GM18909 (cell line): Measurements from ENCODE around the gene SOX5.
"Not testable (repeated sequence)": the region's sequence is repeated elsewhere in the genome, so short reads cannot be mapped to it uniquely, and the experiment has no call there.

Source experiments
- ATAC-seq: cut with Tn5 transposase; IDR thresholded peaks from one replicate; pipeline ENCODE4 v1.9.1; 2021; ENCODE audit warnings: mild to moderate bottlenecking; ENCODE audit not compliant: unreplicated experiment, poor library complexity

SOX5 gene

GRCh38 chr12:23763724-23764123 lies 185.7 kb downstream of the SOX5 start:
- no peak for ATAC-seq

GRCh38 chr12:23760495-23760894 lies 189.0 kb downstream of the SOX5 start:
- no peak for ATAC-seq

GRCh38 chr12:23758608-23759007 lies 190.9 kb downstream of the SOX5 start:
- ATAC-seq: no peak

GRCh38 chr12:23757541-23757962 lies 191.9 kb downstream of the SOX5 start:
- ATAC-seq: no peak

GRCh38 chr12:23756416-23756815 lies 193.1 kb downstream of the SOX5 start:
- no peak for ATAC-seq

- ATAC-seq: no peak
These were observed 195.7 kb downstream of the SOX5 start for GRCh38 chr12:23753628-23754365.

- no peak for ATAC-seq
These were observed 197.2 kb downstream of the SOX5 start for GRCh38 chr12:23752245-23752644.

- ATAC-seq: no peak
These were observed 197.8 kb downstream of the SOX5 start for GRCh38 chr12:23751641-23752040.

- ATAC-seq: no peak
These were observed 198.5 kb downstream of the SOX5 start for GRCh38 chr12:23750923-23751322.

- no peak for ATAC-seq
These were observed 204.8 kb downstream of the SOX5 start for GRCh38 chr12:23744696-23745095.

- no peak for ATAC-seq
These were observed 206.9 kb downstream of the SOX5 start for GRCh38 chr12:23742574-23742973.

GRCh38 chr12:23731493-23731892 lies 218.0 kb downstream of the SOX5 start:
- ATAC-seq: no peak

GRCh38 chr12:23731035-23731434 lies 218.4 kb downstream of the SOX5 start:
- no peak for ATAC-seq

- no peak for ATAC-seq
These were observed 220.1 kb downstream of the SOX5 start for GRCh38 chr12:23729359-23729758.

GRCh38 chr12:23726646-23727045 lies 222.8 kb downstream of the SOX5 start:
- ATAC-seq: no peak

- no peak for ATAC-seq
These were observed 226.8 kb downstream of the SOX5 start for GRCh38 chr12:23722655-23723054.

GRCh38 chr12:23721268-23721667 lies 228.2 kb downstream of the SOX5 start:
- no peak for ATAC-seq

GRCh38 chr12:23719493-23719892 lies 230.0 kb downstream of the SOX5 start:
- ATAC-seq: no peak

- ATAC-seq: not testable (repeated sequence)
These were observed 239.1 kb downstream of the SOX5 start for GRCh38 chr12:23710361-23710760.

- no peak for ATAC-seq
These were observed 241.2 kb downstream of the SOX5 start for GRCh38 chr12:23708185-23708837.

GRCh38 chr12:23707270-23707669 lies 242.2 kb downstream of the SOX5 start:
- no peak for ATAC-seq
